WI38 (cell line): ENCODE results near the gene BRINP2.

Experiments used
- H3K4me3 ChIP-seq: 2 replicates; pipeline ENCODE4 v1.5.1; 2011; ENCODE audit warnings: low read depth, mild to moderate bottlenecking, control low read depth, low read length
- TF ChIP-seq, protein P1 (sequence below): IDR thresholded peaks from 2 replicates; pipeline ENCODE4 v1.5.1; 2012; ENCODE audit warnings: low read depth, mild to moderate bottlenecking, control low read depth, low read length

The BRINP2 gene

DNA sequence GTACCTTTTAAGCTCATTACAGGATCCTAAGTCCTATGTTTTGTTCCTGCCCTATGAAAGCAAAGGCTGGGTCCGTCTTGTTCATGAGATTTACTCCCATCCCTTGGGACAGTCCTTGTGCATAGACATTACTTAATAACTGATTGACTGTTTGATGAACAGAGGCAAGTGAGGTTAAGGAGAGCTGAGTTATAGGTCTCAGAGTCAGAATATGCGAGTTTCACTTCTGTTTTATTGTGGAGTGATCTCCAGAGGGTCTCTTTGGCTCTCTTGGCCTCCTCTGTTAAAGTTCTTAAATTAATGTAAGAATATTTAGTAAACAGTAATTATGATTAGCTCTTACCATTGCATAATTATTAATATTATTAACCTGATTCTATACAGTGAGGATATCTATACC, 52.6 kb downstream of the BRINP2 start:
- TF ChIP-seq, protein P1, sequence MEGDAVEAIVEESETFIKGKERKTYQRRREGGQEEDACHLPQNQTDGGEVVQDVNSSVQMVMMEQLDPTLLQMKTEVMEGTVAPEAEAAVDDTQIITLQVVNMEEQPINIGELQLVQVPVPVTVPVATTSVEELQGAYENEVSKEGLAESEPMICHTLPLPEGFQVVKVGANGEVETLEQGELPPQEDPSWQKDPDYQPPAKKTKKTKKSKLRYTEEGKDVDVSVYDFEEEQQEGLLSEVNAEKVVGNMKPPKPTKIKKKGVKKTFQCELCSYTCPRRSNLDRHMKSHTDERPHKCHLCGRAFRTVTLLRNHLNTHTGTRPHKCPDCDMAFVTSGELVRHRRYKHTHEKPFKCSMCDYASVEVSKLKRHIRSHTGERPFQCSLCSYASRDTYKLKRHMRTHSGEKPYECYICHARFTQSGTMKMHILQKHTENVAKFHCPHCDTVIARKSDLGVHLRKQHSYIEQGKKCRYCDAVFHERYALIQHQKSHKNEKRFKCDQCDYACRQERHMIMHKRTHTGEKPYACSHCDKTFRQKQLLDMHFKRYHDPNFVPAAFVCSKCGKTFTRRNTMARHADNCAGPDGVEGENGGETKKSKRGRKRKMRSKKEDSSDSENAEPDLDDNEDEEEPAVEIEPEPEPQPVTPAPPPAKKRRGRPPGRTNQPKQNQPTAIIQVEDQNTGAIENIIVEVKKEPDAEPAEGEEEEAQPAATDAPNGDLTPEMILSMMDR: no peak
- no peak overlapping the region for H3K4me3 ChIP-seq

DNA sequence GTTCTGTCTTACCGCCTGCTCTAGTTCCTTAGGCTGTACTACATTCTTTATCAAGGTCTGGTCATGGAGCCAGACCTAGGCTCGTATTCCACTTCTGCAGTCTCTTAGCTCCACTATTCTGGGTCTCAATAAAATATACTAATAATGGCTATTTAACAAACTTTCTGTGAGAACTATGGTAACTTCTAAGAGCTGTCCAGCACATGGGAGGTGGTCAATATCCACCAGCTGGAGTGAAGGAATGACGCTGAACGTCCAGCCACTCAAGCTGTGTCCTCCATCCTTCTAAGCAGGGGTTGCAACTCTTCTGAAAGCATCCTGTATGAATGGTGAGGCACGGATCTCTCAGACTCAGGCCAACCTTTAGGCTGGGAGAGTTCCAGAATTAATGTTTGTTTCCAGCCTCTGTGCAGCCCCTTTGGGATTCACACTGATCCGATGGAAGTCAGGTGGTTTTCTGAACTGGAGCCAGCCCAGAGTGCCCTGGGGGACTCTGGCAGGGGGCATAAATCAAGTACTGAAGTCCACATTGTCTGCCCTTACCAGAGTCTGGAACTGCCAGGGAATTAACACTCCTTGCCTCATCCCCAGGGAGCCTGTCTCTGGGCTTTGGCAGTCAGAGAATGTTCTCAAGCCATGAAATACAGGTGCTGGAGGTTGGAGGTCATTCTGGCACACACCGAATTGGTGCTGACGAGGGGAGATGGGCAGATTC, 57.4 kb downstream of the BRINP2 start:
- TF ChIP-seq, protein P1: no peak
- H3K4me3 ChIP-seq: no peak overlapping the region

DNA sequence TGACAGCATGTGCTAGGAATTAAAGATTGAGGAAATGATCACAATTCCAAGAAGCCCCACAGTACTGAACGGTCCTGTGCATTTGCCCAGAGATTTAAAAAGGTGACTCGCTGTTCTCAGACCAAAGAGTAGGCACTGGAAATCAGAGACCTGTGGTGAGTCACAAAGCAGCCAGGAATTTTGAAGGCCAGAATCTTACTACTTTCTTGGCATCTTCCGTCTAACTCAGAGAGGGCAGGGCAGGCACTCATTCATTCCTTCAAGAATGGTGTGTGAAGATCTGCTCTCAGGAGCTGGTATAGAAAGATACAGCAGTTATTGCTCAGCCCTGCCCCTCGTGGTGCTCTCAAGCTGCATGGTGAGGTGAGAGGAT, 57.9 kb downstream of the BRINP2 start:
- TF ChIP-seq, protein P1: no peak

DNA sequence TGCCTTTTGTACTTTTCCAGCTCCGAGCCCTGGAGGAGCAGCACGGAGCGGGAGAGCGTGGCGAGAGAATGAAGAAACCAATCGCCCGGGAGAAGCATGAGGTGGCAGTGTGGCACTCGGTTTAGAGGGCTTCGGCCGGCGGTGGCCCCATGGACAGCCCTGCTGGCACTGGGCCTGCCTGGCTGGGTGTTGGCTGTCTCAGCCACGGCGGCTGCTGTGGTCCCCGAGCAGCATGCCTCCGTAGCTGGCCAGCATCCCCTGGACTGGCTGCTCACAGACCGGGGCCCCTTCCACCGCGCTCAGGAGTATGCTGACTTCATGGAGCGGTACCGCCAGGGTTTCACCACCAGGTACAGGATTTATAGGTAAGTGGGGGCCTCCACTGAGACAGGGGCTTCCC, 59.0 kb downstream of the BRINP2 start:
- H3K4me3 ChIP-seq: no peak overlapping the region
- TF ChIP-seq, protein P1: no peak

More for the DNA sequence above, 57.9 kb downstream of the BRINP2 start:
- H3K4me3 ChIP-seq: no peak overlapping the region

DNA sequence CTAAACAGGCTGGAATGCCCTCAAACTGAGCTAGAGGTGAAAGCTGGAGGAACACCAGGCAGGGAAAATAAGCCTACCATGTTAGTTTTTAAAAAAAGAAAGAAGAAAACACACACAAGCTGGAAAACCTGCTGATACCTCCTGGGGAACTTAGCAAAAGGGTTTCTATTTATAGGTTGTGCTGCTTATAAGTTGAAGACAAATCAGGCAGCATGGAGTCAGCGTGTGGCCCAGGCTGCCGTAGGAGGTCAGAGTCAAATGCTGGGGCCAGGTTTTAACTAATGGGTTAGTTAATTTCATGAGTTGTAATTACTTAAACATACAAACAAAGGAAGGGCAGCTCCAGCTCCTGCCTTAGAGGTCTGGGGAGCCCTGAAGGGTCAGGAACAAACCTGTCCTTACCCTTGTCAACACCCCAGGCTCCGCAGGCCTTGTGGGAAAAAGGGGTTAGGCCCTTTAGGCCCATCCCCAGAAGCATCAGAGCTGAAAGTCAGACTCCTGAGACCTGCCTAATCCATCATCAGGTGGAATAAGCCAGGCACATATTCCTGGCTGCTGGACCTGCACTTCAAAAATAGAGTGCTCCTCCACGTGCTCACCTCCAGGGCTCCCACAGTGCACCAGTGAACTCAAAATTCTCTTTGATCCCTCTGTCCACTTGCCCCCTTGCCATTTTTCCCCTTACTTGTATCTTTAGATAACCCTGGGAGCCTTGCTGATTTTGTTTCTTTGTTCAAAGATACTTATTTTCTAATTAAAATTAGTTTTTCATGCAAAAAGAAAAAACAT, 59.7 kb downstream of the BRINP2 start:
- H3K4me3 ChIP-seq: no peak overlapping the region
- TF ChIP-seq, protein P1: no peak

DNA sequence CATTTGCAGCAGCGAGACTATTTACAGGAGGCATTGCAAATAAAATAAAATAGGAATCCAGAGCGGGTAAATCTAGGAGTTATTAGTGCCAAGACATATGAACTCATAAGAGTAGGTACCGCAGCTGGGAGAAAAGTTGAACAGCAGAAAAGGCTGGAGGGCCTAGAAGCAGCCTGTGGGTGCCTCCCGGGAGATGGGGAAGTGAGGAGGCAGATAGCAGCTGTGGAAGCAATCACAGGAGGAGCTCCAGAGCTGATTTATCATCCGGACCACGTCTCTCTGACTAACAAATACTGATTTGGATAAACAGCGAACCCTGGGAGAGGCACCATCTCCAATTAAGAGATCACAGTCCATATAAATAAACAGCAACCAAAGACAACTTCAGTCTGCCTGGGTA, 64.6 kb downstream of the BRINP2 start:
- H3K4me3 ChIP-seq: no peak overlapping the region
- TF ChIP-seq, protein P1: no peak

DNA sequence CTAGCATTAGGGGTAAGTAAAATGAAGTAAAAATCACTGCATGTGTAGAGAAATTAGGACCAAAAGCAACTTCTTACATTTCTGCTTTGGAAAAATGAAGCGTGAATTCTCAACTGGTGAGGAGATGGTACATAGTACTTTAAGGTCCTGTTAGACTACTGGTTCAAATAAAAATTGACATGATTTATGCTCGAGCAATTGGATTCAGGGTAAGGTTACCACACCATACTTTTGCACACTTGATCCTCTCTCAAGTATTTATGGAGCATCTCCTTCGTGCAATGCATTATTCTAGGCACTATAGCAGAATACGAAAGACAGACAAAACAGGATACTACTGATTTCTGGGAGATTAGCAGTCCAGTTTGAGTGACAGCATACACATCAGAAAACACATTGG, 66.2 kb downstream of the BRINP2 start:
- TF ChIP-seq, protein P1: no peak
- no peak overlapping the region for H3K4me3 ChIP-seq
